Liver (tissue), 9 donors: ENCODE data around the gene RELN. TPM values are rescaled to one million over a fixed set of nuclear protein-coding genes. Genes with fewer than 3 reads are reported as not detected.

Experiments used
- DNase-seq: peaks from one replicate; pipeline ENCODE4 v3.0.0-alpha.2; 2017; ENCODE audit warnings: low spot score
- H3K27ac ChIP-seq, 2 donors: one replicate each; pipeline ENCODE4 v1.7.0; 2013; ENCODE audit warnings: inconsistent platforms in 2 of 2, low read length in 2 of 2, control low read depth in 1 of 2, low read depth in 1 of 2, mild to moderate bottlenecking in 1 of 2
- H3K27me3 ChIP-seq, 4 donors: one replicate each; pipeline versions ENCODE4 v1.6.1 to v1.7.0; 2013; ENCODE audit warnings: low read length in 3 of 4, inconsistent platforms in 1 of 4, mild to moderate bottlenecking in 1 of 4, moderate library complexity in 1 of 4; ENCODE audit not compliant: control insufficient read depth in 4 of 4, insufficient read depth in 4 of 4
- H3K36me3 ChIP-seq, 4 donors: one replicate each; pipeline versions ENCODE4 v1.6.1 to v1.7.0; 2013; ENCODE audit warnings: low read length in 3 of 4, mild to moderate bottlenecking in 3 of 4, low read depth in 1 of 4, moderate library complexity in 1 of 4; ENCODE audit not compliant: control insufficient read depth in 4 of 4, insufficient read depth in 3 of 4
- H3K4me1 ChIP-seq, 4 donors: one replicate each; pipeline versions ENCODE4 v1.6.1 to v1.7.0; 2013; ENCODE audit warnings: low read length in 3 of 4, mild to moderate bottlenecking in 3 of 4, moderate library complexity in 1 of 4; ENCODE audit not compliant: control insufficient read depth in 4 of 4, insufficient read depth in 4 of 4
- H3K4me3 ChIP-seq, 3 donors: one replicate each; pipeline versions ENCODE4 v1.6.1 to v1.7.0; 2013; ENCODE audit warnings: low read length in 3 of 3, control low read depth in 1 of 3, low read depth in 1 of 3, mild to moderate bottlenecking in 1 of 3
- H3K9ac ChIP-seq, 2 donors: one replicate each; pipeline ENCODE4 v1.7.0; 2013; ENCODE audit warnings: low read length in 2 of 2, mild to moderate bottlenecking in 2 of 2, moderate library complexity in 2 of 2, control low read depth in 1 of 2, low read depth in 1 of 2
- H3K9me3 ChIP-seq, 4 donors: one replicate each; pipeline versions ENCODE4 v1.6.1 to v1.7.0; 2013; ENCODE audit warnings: low read length in 3 of 4; ENCODE audit not compliant: control insufficient read depth in 4 of 4
- EGR1 ChIP-seq, 2 donors: IDR thresholded peaks; 2 replicates each; pipeline ENCODE4 v1.6.1; 2016 to 2018; ENCODE audit warnings: antibody characterized with exemption in 2 of 2, low read depth in 2 of 2
- FOXA1 ChIP-seq: IDR thresholded peaks from 2 replicates; pipeline ENCODE4 v1.6.1; 2016; ENCODE audit warnings: antibody characterized with exemption
- FOXA2 ChIP-seq: IDR thresholded peaks from 2 replicates; pipeline ENCODE4 v1.6.1; 2016; ENCODE audit warnings: antibody characterized with exemption
- GABPA ChIP-seq, 2 donors: IDR thresholded peaks in 1 of 2; conservative IDR thresholded peaks in 1 of 2; 2 replicates each; pipeline ENCODE4 v1.6.1; 2016; ENCODE audit warnings: antibody characterized with exemption in 2 of 2, mild to moderate bottlenecking in 1 of 2, moderate library complexity in 1 of 2
- HNF4G ChIP-seq: IDR thresholded peaks from 2 replicates; pipeline ENCODE4 v1.6.1; 2016; ENCODE audit warnings: antibody characterized with exemption
- JUND ChIP-seq, 2 donors: IDR thresholded peaks; 2 replicates each; pipeline ENCODE4 v1.6.1; 2016; ENCODE audit warnings: antibody characterized with exemption in 2 of 2
- RXRA ChIP-seq, 2 donors: IDR thresholded peaks; 2 replicates each; pipeline ENCODE4 v1.6.1; 2017 to 2018; ENCODE audit warnings: antibody characterized with exemption in 2 of 2, mild to moderate bottlenecking in 1 of 2
- SP1 ChIP-seq: IDR thresholded peaks from 2 replicates; pipeline ENCODE4 v1.6.1; 2018; ENCODE audit warnings: antibody characterized with exemption, mild to moderate bottlenecking
- TAF1 ChIP-seq: conservative IDR thresholded peaks from 2 replicates; pipeline ENCODE4 v1.6.1; 2016; ENCODE audit warnings: antibody characterized with exemption, mild to moderate bottlenecking
- YY1 ChIP-seq: IDR thresholded peaks from 2 replicates; pipeline ENCODE4 v1.6.1; 2016; ENCODE audit warnings: antibody characterized with exemption, mild to moderate bottlenecking
- WGBS: extraction: QIAGEN DNeasy Blood & Tissue Kit; methylation state at CpG from one replicate; pipeline ENCODE4 v1.1.7; 2013; 5-methylcytosine and 5-hydroxymethylcytosine counted together
- polyA plus RNA-seq, 2 donors: library from polyadenylated mRNA; stranded (reverse) in 1 of 2; unstranded in 1 of 2; fragments of 200-250 nt in 1 of 2; fragments of >200 nt in 1 of 2; fragmentation: Nextera tagmentation in 1 of 2; extraction: Ambion mirVana in 1 of 2; gene quantifications; one replicate each; pipeline versions ENCODE4 v1.2.1 to v1.2.3, GENCODE V29; 2013 to 2015
- total RNA-seq, 2 donors: library from RNA; depleted of rRNA; stranded (reverse); fragments of >200 nt; gene quantifications; one replicate each; pipeline ENCODE4 v1.2.3, GENCODE V29; 2014
- TF ChIP-seq, protein P1 (sequence below): IDR thresholded peaks from 2 replicates; pipeline ENCODE4 v1.6.1; 2016; ENCODE audit warnings: antibody characterized with exemption, mild to moderate bottlenecking
- TF ChIP-seq, protein P2 (sequence below): fragments of 150-350 bp; IDR thresholded peaks from 2 replicates; pipeline ENCODE4 v1.5.1; 2017; ENCODE audit warnings: improper control_type of control experiment, low read depth, low read length; ENCODE audit not compliant: missing input control
- TF ChIP-seq, protein P3 (sequence below): IDR thresholded peaks from 2 replicates; pipeline ENCODE4 v1.6.1; 2016; ENCODE audit warnings: antibody characterized with exemption
- TF ChIP-seq, protein P4 (sequence below): IDR thresholded peaks from 2 replicates; pipeline ENCODE4 v1.6.1; 2016; ENCODE audit warnings: antibody characterized with exemption
- donor health status: healthy.
- donor health status: healthy.
- donor health status: healthy.
- donor health status: healthy.
- donor health status: healthy.

Gene RELN
- total and polyA plus RNA-seq, 4 donors, result 10.0 to 69.8 (median 28.4) TPM

DNA sequence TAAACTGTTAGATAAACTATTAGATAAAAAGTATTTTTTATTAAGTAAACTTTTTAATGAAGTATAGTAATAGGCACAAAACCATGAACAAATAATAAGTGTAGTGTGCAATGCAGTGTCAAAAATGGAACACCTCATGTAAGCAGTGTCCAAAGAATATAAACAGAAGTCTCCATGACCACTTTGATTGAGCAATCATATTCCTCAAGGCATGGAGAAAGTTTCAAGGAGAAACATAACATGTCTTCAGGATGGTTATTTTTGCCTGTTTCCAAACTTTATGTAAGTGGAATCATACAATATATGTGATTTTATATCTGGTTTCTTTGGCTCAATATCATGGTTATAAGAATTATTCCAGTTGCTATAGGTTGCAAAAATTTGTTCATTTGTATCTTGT, 6.1 kb upstream of the RELN start:
- H3K4me3 ChIP-seq, result no peak overlapping the region
- no peaks in the 10 kb centered on the region for H3K27me3 ChIP-seq
- TF ChIP-seq GABPA (IDR thresholded peaks at IDR 0.05 in 1 of 2, conservative IDR thresholded peaks at IDR 0.05 in 1 of 2), result no peak
- TF ChIP-seq, protein P1, sequence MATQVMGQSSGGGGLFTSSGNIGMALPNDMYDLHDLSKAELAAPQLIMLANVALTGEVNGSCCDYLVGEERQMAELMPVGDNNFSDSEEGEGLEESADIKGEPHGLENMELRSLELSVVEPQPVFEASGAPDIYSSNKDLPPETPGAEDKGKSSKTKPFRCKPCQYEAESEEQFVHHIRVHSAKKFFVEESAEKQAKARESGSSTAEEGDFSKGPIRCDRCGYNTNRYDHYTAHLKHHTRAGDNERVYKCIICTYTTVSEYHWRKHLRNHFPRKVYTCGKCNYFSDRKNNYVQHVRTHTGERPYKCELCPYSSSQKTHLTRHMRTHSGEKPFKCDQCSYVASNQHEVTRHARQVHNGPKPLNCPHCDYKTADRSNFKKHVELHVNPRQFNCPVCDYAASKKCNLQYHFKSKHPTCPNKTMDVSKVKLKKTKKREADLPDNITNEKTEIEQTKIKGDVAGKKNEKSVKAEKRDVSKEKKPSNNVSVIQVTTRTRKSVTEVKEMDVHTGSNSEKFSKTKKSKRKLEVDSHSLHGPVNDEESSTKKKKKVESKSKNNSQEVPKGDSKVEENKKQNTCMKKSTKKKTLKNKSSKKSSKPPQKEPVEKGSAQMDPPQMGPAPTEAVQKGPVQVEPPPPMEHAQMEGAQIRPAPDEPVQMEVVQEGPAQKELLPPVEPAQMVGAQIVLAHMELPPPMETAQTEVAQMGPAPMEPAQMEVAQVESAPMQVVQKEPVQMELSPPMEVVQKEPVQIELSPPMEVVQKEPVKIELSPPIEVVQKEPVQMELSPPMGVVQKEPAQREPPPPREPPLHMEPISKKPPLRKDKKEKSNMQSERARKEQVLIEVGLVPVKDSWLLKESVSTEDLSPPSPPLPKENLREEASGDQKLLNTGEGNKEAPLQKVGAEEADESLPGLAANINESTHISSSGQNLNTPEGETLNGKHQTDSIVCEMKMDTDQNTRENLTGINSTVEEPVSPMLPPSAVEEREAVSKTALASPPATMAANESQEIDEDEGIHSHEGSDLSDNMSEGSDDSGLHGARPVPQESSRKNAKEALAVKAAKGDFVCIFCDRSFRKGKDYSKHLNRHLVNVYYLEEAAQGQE, result no peak
- no peak for TF ChIP-seq FOXA1
- no peak for TF ChIP-seq RXRA (IDR thresholded peaks at IDR 0.05)
- TF ChIP-seq, protein P2, sequence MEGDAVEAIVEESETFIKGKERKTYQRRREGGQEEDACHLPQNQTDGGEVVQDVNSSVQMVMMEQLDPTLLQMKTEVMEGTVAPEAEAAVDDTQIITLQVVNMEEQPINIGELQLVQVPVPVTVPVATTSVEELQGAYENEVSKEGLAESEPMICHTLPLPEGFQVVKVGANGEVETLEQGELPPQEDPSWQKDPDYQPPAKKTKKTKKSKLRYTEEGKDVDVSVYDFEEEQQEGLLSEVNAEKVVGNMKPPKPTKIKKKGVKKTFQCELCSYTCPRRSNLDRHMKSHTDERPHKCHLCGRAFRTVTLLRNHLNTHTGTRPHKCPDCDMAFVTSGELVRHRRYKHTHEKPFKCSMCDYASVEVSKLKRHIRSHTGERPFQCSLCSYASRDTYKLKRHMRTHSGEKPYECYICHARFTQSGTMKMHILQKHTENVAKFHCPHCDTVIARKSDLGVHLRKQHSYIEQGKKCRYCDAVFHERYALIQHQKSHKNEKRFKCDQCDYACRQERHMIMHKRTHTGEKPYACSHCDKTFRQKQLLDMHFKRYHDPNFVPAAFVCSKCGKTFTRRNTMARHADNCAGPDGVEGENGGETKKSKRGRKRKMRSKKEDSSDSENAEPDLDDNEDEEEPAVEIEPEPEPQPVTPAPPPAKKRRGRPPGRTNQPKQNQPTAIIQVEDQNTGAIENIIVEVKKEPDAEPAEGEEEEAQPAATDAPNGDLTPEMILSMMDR, result no peak
- TF ChIP-seq, protein P3, sequence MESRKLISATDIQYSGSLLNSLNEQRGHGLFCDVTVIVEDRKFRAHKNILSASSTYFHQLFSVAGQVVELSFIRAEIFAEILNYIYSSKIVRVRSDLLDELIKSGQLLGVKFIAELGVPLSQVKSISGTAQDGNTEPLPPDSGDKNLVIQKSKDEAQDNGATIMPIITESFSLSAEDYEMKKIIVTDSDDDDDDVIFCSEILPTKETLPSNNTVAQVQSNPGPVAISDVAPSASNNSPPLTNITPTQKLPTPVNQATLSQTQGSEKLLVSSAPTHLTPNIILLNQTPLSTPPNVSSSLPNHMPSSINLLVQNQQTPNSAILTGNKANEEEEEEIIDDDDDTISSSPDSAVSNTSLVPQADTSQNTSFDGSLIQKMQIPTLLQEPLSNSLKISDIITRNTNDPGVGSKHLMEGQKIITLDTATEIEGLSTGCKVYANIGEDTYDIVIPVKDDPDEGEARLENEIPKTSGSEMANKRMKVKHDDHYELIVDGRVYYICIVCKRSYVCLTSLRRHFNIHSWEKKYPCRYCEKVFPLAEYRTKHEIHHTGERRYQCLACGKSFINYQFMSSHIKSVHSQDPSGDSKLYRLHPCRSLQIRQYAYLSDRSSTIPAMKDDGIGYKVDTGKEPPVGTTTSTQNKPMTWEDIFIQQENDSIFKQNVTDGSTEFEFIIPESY, result no peak
- no peak for TF ChIP-seq YY1
- no peak for TF ChIP-seq HNF4G
- TF ChIP-seq SP1, result no peak
- no peak for TF ChIP-seq JUND (IDR thresholded peaks at IDR 0.05)
- TF ChIP-seq, protein P4, sequence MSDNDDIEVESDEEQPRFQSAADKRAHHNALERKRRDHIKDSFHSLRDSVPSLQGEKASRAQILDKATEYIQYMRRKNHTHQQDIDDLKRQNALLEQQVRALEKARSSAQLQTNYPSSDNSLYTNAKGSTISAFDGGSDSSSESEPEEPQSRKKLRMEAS, result no peak
- no peak overlapping the region for H3K9ac ChIP-seq
- no peaks in the 10 kb centered on the region for H3K36me3 ChIP-seq
- peaks cover under 1 to 17% (median 5%) of the 10 kb centered on the region in 4 donors for H3K4me1 ChIP-seq
- H3K9me3 ChIP-seq, result no peaks in the 10 kb centered on the region
- DNase-seq, result no peak
- H3K27ac ChIP-seq, result no peak overlapping the region

DNA sequence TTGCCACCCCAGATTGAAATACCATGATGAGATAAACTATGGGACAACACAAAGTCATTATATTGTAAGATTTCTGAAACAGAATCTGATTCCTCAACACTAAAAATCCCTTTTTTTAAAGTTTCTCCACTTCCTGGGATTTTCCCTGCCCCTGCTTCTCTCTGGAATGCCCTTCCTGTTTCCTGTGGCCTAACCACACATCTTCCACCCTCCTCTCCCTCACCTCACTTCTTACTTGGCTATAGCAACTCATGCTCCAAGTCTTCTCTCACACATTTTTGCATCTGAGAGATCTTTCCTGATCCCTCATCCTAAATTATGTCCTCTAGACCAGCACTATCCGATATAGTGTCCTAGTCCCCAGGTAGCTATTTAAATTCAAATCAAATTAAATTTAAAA, 4.1 kb upstream of the RELN start:
- no peak overlapping the region for H3K27ac ChIP-seq
- no peaks in the 10 kb centered on the region for H3K36me3 ChIP-seq
- no peak for DNase-seq
- TF ChIP-seq EGR1 (IDR thresholded peaks at IDR 0.05; ENCODE audit: low read depth in 2 of 2), result no peak
- TF ChIP-seq, protein P4, result no peak
- no peak for TF ChIP-seq FOXA1
- no peak for TF ChIP-seq GABPA (IDR thresholded peaks at IDR 0.05 in 1 of 2, conservative IDR thresholded peaks at IDR 0.05 in 1 of 2)
- TF ChIP-seq, protein P1, result no peak
- TF ChIP-seq FOXA2, result no peak
- TF ChIP-seq, protein P2, result no peak
- no peak for TF ChIP-seq TAF1
- H3K4me1 ChIP-seq, result peaks cover 4 to 27% (median 17%) of the 10 kb centered on the region in 4 donors
- no peak overlapping the region for H3K4me3 ChIP-seq
- WGBS, result 92% methylated on average over 1 of the region's 1 CpG
- no peak overlapping the region for H3K9ac ChIP-seq
- H3K9me3 ChIP-seq, result no peaks in the 10 kb centered on the region
- no peaks in the 10 kb centered on the region for H3K27me3 ChIP-seq
